ENCODE results near the gene ERN1.

The ERN1 gene

GRCh38 chr17:64117981-64118979 lies 11.7 kb downstream of the ERN1 start:
- Mint-ChIP-seq H3K27ac (no peak overlapping the region), H3K27me3 (no peaks in the 10 kb centered on the region), H3K36me3 (ENCODE audit: low read depth) (peaks cover 3% of the 10 kb centered on the region), H3K9me3 (no peaks in the 10 kb centered on the region), H3K4me3 (no peak overlapping the region), H3K4me1 (ENCODE audit: low read depth) (peaks cover 73% of the 10 kb centered on the region)
- no peak for DNase-seq

GRCh38 chr17:64115822-64116534 lies 14.0 kb downstream of the ERN1 start:
- peaks cover 60% of the 10 kb centered on the region for H3K4me1 Mint-ChIP-seq (ENCODE audit: low read depth)
- no peaks in the 10 kb centered on the region for H3K9me3 Mint-ChIP-seq
- H3K36me3 Mint-ChIP-seq (ENCODE audit: low read depth) = peaks cover 5% of the 10 kb centered on the region
- peak overlapping the region; percentile 88 for H3K27ac Mint-ChIP-seq
- H3K27me3 Mint-ChIP-seq = no peaks in the 10 kb centered on the region
- no peak for DNase-seq
- peak overlapping the region; percentile 30 for H3K4me3 Mint-ChIP-seq

DNA sequence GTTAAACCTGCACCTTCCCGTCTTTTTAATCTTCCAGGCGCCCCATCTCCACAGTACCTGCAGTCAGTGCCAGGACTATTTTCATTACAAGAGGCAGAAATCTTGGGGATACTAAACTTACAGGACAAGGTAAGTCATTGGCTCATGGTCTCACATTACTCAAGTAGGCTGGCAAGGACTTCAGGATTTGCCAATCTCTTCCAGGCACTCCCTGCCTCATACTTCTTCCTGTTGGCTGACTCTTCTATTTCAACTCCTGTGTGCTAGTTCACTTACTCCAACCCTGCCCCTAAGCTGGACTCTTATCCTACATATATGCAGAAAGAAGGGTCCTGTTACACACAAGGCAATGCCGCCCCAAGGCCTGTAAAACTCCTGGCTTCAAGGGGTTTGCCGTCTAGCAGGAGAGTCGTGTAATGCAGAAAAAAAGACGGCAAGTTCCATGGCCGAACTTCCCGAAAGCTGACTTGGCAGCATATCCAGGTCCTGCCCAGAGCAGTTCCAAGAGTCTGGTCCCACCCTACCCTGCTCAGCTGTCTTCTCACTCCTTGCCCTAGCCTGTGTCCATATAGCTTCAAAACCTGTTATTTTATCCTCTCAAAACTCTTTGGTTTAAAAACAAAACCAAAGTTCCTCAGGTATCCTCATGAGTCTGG lies 14.8 kb downstream of the ERN1 start:
- Mint-ChIP-seq H3K36me3 (ENCODE audit: low read depth) (peaks cover 3% of the 10 kb centered on the region), H3K9me3 (no peaks in the 10 kb centered on the region), H3K4me1 (ENCODE audit: low read depth) (peaks cover 55% of the 10 kb centered on the region), H3K27ac (peak overlapping the region; percentile 88), H3K4me3 (no peak overlapping the region), H3K27me3 (no peaks in the 10 kb centered on the region)
- no peak for DNase-seq

- no peaks in the 10 kb centered on the region for H3K9me3 Mint-ChIP-seq
- peaks cover 8% of the 10 kb centered on the region for H3K36me3 Mint-ChIP-seq (ENCODE audit: low read depth)
- no peak overlapping the region for H3K27ac Mint-ChIP-seq
- no peak overlapping the region for H3K4me3 Mint-ChIP-seq
- no peaks in the 10 kb centered on the region for H3K27me3 Mint-ChIP-seq
- DNase-seq = no peak
- H3K4me1 Mint-ChIP-seq (ENCODE audit: low read depth) = peaks cover 54% of the 10 kb centered on the region
These were observed 16.9 kb downstream of the ERN1 start for GRCh38 chr17:64113006-64113405.

GRCh38 chr17:64111831-64112230 lies 18.1 kb downstream of the ERN1 start:
- H3K9me3 Mint-ChIP-seq = no peaks in the 10 kb centered on the region
- DNase-seq = no peak
- peaks cover 8% of the 10 kb centered on the region for H3K36me3 Mint-ChIP-seq (ENCODE audit: low read depth)
- H3K4me3 Mint-ChIP-seq = no peak overlapping the region
- no peaks in the 10 kb centered on the region for H3K27me3 Mint-ChIP-seq
- peaks cover 57% of the 10 kb centered on the region for H3K4me1 Mint-ChIP-seq (ENCODE audit: low read depth)
- H3K27ac Mint-ChIP-seq = no peak overlapping the region

DNA sequence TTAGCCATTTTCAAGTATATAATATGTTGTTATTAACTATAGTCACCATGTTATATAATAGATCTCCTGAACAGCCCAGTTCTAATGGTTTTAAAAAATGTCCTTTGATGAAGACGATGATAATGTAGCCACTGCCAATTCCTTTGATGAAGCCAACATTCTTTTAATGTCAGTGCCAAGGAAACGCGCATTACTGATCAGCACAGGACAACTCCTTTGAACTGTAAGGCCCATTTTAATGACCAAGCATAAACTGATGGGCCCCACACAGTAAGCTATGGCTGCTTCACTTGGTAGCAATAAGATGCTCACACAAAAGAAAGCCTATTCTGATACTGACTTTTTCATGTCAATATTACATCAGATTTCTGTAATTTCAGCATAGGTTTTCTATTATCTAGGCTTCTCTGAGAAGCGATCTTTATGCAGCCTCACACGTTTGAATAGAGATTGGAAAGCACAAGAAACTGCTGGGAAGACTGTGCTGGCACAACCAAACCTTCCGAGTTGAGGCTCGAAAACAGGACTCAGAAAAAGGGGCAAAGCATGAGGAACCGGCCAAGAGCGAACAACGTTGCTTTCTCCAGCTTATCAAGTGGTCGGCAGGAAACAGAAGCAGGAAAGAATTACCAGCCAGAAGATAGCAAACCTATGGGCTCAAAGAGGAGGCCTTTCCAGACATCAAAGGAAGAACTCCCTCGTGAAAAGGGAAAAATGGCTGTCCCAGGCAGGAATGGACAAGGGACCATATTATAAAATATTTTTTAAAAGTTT lies 19.4 kb downstream of the ERN1 start:
- Mint-ChIP-seq H3K27me3 (no peaks in the 10 kb centered on the region), H3K36me3 (ENCODE audit: low read depth) (peaks cover 8% of the 10 kb centered on the region), H3K9me3 (no peaks in the 10 kb centered on the region), H3K4me3 (no peak overlapping the region), H3K4me1 (ENCODE audit: low read depth) (peaks cover 57% of the 10 kb centered on the region), H3K27ac (no peak overlapping the region)
- no peak for DNase-seq

GRCh38 chr17:64109400-64109799 lies 20.5 kb downstream of the ERN1 start:
- Mint-ChIP-seq H3K4me1 (ENCODE audit: low read depth) (peaks cover 52% of the 10 kb centered on the region), H3K27me3 (no peaks in the 10 kb centered on the region), H3K27ac (peak overlapping the region; percentile 55), H3K4me3 (no peak overlapping the region), H3K36me3 (ENCODE audit: low read depth) (peaks cover 8% of the 10 kb centered on the region), H3K9me3 (no peaks in the 10 kb centered on the region)
- DNase-seq = no peak

GRCh38 chr17:64107500-64108236 lies 22.3 kb downstream of the ERN1 start:
- H3K4me3 Mint-ChIP-seq = no peak overlapping the region
- DNase-seq = no peak
- H3K27ac Mint-ChIP-seq = peak overlapping the region; percentile 77
- peaks cover 6% of the 10 kb centered on the region for H3K36me3 Mint-ChIP-seq (ENCODE audit: low read depth)
- H3K4me1 Mint-ChIP-seq (ENCODE audit: low read depth) = peaks cover 59% of the 10 kb centered on the region
- no peaks in the 10 kb centered on the region for H3K9me3 Mint-ChIP-seq
- H3K27me3 Mint-ChIP-seq = no peaks in the 10 kb centered on the region

GRCh38 chr17:64106918-64107317 lies 23.0 kb downstream of the ERN1 start:
- peak overlapping the region; percentile 77 for H3K27ac Mint-ChIP-seq
- H3K9me3 Mint-ChIP-seq = no peaks in the 10 kb centered on the region
- peaks cover 10% of the 10 kb centered on the region for H3K36me3 Mint-ChIP-seq (ENCODE audit: low read depth)

DNA sequence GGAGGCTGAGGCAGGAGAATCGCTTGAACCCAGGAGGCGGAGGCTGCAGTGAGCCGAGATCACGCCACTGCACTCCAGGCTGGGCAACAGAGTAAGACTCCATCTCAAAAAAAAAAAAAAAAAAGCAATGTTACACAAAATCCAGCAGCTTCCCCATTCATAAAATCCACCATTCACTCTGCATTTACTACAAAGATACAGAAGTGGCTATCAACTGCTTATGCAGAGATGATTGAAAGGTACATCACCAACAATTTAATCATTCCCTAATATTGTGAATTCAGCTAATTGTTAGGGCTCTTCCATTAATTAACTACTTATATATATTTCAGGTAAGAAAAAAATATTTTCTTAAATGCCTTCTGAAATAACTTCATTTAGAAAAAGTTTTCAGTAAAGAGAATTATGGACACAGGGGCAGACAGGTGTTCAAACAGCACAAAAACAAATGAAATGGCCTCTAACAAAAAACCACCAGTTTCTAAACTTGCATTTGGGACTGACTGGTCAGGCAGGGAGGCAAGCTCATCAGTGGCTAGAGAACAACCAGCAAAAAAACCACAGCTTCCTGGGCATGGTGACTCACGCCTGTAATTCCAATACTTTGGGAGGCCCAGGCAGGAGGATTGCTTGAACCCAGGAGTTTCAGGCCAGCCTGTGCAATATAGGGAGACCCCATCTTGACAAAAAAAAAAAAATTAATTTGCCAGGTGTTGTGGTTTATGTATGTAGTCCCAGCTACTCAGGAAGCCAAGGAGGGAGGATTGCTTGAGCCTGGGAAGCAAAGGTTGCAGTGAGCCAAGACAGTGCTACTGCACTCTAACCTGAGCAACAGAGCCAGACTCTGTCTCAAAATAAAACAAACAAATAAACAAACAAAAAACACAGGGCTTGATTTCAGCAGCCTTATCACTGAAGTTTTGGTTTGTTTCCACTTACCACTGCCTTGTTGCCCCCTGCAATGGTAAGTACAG lies 26.3 kb downstream of the ERN1 start:
- Mint-ChIP-seq H3K36me3 (ENCODE audit: low read depth) (peaks cover 7% of the 10 kb centered on the region), H3K27ac (no peak overlapping the region), H3K9me3 (no peaks in the 10 kb centered on the region), H3K27me3 (no peaks in the 10 kb centered on the region), H3K4me3 (no peak overlapping the region), H3K4me1 (ENCODE audit: low read depth) (peaks cover 60% of the 10 kb centered on the region)
- no peak for DNase-seq

More at GRCh38 chr17:64106918-64107317, 23.0 kb downstream of the ERN1 start:
- Mint-ChIP-seq H3K4me1 (ENCODE audit: low read depth) (peaks cover 61% of the 10 kb centered on the region), H3K4me3 (no peak overlapping the region), H3K27me3 (no peaks in the 10 kb centered on the region)
- DNase-seq = no peak

DNA sequence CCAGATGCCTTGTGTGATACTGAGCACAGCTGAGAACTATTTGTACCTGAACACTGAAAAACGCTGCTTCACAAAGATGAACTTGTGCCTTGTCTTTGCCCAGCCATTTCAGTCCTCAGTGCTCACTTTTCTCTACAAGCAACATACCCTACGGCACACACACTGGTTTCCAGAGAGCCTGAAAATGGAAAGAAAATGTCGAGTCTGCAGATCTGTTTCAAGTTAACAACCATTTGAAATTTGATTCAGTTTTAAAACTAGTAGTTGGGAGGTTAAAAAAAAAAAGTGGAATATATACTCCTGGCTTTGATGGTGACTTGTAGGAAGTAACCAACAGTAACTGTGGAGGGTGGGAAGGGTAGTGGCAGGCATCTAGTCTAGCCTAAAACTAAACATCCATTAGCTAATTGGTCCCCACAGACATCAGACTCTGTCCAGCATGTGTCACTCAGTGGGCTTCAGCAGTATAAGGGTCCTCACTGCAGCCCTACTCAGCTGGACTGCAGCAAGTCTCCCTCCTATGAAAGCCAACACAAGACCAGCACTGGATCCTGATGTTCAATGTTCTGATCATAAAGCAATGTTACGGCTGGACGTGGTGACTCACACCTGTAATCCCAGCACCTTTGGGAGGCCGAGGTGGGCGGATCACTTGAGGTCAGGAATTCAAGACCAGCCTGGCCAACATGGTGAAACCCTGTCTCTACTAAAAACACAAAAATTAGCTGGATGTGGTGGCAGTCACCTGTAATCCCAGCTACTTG lies 27.1 kb downstream of the ERN1 start:
- peaks cover 59% of the 10 kb centered on the region for H3K4me1 Mint-ChIP-seq (ENCODE audit: low read depth)
- no peak overlapping the region for H3K4me3 Mint-ChIP-seq
- peaks cover 11% of the 10 kb centered on the region for H3K36me3 Mint-ChIP-seq (ENCODE audit: low read depth)
- no peak overlapping the region for H3K27ac Mint-ChIP-seq
- H3K27me3 Mint-ChIP-seq = no peaks in the 10 kb centered on the region
- DNase-seq = no peak
- no peaks in the 10 kb centered on the region for H3K9me3 Mint-ChIP-seq

- Mint-ChIP-seq H3K9me3 (no peaks in the 10 kb centered on the region), H3K4me3 (no peak overlapping the region), H3K4me1 (ENCODE audit: low read depth) (peaks cover 60% of the 10 kb centered on the region), H3K27me3 (no peaks in the 10 kb centered on the region), H3K27ac (no peak overlapping the region), H3K36me3 (ENCODE audit: low read depth) (peaks cover 32% of the 10 kb centered on the region)
- DNase-seq = no peak
These were observed 30.4 kb downstream of the ERN1 start for GRCh38 chr17:64099543-64099942.
